Stimulated activated CD4-positive, alpha-beta T cell treated with anti-CD3 and anti-CD28 coated beads, Interleukin-2, amount 100 ng/mL, for 24 hours (primary cell): ENCODE data around the gene CRIM1.

ENCODE experiments used
- DNase-seq, 2 donors: peaks; one replicate each; pipeline ENCODE4 v3.0.0-alpha.2; 2020

Gene CRIM1

DNA sequence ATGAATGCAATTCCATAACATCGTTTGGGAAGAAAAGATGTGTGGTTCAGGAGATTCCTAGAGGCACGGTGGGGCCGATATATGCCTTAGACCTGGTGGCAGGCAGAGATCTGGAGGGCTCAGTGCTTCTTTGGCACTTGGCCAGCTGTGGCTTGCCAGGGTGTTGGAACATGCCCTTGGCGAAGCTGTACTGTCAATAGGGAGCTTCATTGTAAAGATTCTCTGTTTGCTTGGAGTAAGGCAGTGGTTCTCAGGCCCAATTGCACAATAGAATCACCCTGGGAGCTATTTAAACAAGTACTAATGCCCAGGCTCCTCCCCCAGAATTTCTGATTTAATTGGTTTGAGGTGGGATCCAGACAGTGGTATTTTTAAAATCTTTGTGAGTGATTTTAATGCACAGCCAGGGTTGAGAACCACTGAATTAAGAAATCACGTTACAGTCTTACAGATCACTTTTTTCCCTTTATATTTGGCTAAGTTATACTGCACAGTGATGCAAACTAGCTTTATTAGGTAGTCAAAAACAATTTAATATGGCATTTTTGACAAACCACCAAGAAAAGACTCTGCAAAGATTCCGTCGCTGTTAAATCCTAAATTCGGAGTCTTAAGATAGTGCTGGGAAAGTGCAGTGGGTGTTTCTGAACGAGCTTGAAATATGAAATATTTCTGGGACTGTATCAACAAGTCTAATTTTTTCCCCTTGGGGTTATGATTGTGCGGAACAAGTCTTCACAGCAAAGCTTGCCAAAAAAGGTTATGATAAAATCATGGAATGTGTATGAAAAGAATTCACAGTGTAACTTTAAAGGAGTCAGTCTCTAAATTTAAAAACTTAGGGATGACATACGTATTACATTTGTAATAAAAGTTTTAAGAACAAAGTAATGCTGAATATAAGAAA is 78.0 kb downstream of the CRIM1 start:
- no peak for DNase-seq

DNA sequence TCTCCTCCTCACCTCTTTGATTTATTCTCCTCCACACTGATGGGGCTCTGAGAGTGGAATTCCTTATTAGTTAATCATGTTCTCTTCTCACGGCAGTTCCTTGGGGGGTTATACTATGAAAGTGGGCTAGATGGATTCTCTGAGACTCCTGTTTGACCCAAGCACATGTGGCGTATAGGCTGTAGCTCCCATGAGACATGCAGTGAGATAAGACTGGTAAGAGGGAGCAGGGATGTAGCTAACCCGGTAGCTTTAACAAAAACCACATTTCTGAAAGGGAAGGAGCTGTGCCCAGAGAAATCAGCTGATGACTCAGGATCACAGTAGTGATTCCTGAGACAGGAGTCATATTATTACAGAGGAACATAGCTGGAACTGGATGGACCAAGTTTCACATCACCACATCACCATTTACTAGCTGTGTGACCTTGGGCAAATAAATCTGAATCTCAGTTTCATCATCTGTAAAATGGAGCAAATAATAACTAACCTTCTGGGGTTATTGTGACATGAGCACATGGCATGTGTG is 82.9 kb downstream of the CRIM1 start:
- DNase-seq, result no peak

DNA sequence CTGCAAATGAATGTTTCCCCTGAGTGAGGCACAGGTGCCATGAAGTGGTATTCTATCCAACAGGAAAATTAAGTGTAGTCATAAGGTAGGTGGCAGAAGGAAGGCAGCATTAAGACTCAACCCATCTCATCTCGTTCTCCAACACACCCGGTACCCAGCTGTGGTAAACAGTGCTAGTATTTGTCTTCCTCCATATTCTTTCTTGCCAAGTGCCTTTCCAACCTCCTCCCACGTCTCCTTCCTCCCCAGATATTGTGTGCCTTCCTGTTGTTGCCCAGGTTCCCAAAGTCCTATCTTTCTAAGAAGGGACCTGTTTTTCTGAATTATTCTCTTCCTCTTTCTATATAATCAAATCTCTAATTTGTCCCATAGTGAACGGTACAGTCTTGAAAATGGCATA is 83.5 kb downstream of the CRIM1 start:
- no peak for DNase-seq

DNA sequence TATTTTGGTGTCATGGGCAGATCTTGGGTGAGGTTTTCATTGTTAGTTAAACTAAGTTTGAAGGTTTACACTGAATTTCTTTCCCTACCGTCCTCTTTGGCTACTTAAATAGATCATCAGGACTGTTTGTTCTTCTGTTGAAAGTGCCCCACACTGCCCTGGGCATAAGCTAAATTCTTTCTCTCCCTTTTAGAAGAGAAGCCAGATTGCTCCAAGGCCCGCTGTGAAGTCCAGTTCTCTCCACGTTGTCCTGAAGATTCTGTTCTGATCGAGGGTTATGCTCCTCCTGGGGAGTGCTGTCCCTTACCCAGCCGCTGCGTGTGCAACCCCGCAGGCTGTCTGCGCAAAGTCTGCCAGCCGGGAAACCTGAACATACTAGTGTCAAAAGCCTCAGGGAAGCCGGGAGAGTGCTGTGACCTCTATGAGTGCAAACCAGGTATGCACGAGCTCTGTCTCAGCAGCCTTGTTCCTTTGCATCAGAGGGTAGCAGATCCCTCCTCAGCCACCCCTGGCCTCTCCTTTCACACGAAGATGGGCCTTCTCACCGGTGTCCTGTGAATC is 85.6 kb downstream of the CRIM1 start:
- DNase-seq, result no peak

DNA sequence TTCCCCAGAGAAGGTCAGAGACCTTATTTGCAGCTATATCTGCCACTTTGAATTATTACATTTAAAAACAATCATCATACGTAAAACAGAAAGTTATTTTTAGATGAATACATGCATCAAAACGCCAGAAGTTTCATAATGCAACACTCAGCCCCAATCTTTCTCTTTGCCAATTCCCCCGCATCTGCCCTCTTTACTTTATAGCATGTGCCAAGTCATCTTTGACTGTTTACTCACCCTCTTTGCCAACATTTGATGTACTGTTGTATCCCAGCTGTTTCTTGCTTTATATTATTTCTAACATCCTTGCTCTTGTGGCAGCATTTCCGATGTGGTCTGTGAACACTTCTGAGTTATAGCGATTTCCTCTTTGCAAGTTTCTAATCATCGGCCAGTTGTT is 86.2 kb downstream of the CRIM1 start:
- no peak for DNase-seq

DNA sequence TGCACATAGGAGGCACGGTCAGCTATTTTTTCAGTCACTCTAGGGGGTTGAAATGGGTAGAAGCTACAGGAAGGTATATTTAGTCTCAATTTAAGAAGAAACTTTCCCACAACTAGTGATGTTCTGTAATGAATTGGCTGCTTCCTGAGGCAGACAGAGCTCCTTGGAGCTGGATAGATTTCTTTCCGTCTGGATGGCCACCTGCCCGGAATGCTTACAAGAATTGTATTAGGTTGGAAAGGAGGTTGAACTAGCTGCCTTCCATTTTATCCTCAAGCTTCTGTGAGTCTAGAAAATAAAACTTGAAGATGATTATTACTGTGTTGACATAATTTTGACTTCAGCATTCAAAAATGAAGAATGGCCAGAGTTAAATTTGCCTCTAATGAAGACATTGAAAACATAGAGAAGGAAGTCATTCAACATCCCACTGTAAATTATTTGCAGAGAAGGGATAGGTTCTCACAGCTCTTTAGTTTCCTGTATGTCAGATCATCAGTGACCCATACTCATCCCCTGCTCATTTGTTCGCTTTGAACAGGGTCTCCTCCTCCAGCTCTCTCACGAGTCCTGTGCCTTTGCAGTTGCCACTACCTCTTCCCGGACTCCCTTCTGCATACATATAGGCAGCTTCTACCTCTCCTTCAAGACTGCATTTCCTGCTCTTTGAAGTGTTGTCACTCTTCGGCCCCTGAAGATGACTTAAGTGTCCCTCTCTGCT is 88.8 kb downstream of the CRIM1 start:
- DNase-seq, result no peak

DNA sequence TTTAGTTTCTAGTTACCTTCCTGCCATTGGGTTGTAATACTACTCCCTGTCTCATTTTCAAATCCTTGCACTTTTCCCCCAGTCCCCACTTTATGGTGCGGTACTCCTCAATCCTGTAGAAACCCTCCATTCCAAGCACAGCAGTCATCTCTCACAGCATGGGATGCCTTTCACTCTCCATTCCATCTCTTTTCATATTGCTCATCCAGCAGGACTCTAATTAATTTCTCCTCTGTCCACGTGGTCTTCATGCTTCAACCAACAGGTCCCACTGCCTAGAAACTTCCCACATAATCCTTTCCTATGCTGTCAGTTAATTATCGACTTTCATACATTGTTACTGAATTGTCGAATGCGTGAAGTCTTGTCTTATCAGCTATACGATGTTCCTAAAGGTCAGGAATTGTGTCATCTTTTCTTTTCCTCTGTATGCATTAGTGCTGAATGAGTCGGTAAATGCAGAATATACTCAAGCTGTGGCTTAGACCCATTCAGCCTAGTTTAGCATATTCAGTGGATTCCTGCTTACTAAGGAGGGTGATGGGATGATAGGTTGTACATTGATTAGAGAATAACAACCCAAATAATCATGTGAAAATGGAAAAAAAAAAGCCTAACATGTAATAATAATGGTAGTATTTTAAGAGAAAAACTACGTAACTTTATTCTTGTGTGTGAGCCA is 89.7 kb downstream of the CRIM1 start:
- DNase-seq, result no peak

DNA sequence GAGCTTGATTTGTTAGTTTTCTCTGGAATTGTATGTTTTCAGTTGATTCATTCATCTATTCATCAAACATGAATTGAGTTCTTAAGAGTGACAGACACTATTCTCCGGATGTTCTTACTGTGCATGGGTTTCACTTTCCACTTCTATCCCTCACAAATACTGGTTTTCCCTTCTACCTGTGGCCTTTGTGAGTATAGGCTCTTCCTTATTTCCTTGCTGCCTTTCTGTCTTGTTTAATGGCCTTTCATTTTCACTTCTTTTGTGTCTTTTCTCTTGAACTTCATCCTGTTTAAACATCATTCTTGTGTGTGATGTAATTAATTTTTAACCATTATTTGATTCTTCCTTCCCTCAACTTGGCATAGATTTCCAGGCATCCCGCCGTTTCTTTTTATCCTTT is 90.7 kb downstream of the CRIM1 start:
- no peak for DNase-seq

DNA sequence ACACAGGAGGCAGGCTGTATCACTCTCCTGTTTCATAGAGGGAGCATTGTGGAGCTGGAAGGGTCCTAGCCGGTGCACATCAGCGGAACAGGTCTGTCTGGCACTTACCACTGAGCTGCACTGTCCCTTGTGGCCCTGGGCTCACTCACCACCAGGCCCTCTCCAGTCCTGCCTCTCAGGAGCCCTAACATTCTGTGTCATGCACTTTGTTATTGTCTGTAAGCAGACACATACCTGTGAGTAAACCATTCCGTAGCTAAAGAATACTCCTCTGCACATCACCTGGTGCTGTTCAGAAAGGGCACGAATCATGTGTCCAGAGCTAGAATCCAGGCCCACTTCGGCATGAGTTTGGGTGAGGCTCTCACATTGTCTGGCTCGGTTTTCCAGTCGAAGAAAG is 93.6 kb downstream of the CRIM1 start:
- DNase-seq, result no peak

DNA sequence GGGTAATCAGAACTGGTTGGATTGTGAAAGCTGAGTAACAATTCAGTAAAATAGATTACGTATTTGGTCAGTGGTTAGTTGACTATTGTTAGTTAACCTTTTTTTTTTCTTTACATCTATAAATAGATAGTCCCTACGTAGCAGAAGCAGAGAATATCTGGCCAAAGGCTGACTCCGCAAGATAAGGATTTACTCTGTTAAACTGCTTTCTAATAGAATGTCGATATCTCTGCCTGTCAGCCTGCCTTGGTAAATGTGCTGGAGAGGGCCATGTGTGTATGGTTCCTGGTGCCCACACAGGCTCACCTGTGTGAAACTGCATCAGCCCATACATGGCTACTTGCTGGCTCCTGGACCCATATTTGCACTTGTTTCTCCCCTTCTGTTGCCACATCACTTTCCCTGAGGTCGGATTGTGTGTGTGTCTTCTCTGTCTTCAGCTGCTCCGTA is 94.4 kb downstream of the CRIM1 start:
- DNase-seq, result no peak

DNA sequence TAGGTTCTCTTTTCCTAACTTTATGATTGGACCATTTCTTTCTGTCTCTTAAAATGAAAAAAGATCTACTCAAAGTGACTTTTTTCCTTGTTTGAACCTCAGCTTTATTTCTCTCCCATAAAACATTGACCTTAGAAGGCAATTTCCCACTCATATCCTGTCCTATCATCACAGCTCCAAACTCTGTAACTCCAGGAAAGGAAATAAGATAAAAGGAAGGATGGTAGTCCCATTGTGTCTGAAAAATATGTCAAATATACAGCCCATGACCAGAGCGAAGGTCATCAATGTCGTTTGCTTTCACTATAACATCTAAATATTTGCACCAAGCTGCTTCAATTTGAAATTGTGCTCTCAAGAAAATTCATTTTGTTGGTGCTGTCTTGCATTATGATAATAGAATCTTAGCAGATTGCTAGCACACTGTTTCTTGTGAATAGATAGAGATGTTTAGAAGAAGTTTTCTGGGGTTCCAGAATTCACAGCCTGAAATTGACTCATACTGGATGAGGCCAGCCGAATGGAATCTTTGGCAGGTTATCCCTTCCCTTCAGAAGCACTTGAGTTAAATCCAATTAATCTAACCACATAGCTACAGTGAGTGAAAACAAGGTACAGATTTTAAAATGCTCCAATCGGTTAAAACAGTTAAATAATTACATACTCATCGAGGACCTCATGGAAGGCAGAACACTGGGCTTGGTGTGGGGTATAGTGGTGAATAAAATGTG is 95.1 kb downstream of the CRIM1 start:
- DNase-seq, result no peak

DNA sequence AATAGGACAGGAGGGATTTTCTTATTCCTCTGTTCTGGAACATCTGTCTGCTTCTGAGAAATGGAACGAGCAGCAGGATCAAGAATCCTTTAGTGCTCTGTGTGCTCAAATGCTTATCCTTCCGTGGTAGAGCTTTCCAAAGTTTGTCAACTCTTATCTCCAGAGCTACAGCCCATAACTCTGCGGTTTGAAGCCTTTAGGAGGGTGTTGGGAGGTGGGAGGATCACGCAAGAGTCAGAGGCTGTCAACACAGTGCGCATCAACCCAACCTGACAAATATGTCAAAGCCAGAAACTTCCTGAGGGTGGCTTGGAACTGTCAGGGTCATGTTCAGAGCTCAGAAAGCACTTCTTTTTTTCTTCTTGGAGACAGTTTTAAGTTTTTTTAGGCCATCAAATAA is 95.9 kb downstream of the CRIM1 start:
- DNase-seq, result no peak

DNA sequence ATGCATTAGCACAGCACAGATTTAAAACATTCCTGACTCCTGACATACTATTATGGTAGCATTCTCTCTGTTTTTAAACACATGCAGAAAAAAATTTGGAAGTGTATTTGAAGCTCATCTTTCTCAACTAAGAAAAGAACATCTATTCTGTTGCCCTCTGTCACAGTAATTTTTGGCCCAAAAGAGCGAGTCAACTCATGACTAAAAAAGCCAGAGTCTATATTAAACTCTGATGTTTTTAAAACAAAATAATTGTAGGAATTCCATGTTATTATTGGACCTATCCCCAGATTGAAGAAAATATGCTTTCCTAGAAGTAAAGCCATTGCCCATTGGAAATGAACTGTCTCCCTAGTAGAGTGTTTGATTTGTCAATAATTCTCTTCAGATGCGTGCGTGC is 96.7 kb downstream of the CRIM1 start:
- no peak for DNase-seq

DNA sequence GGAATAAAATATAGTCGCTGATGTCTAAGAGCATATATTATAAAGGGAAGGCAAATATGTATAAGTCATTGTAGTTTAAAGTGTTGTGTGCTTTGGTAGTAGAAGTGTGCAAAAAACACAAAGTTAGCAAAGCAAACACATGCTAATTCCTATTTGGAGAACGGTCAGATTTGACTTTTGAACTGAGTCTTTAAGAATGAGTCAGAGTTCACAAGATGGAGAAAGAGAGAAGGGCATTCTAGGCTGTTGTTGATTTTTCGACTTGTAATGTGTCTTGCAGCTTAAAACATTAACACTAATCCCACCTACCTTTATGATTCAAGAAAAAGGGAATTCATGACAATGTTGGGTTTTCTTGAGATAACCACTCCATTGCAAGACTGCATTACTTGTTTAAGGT is 98.1 kb downstream of the CRIM1 start:
- no peak for DNase-seq

DNA sequence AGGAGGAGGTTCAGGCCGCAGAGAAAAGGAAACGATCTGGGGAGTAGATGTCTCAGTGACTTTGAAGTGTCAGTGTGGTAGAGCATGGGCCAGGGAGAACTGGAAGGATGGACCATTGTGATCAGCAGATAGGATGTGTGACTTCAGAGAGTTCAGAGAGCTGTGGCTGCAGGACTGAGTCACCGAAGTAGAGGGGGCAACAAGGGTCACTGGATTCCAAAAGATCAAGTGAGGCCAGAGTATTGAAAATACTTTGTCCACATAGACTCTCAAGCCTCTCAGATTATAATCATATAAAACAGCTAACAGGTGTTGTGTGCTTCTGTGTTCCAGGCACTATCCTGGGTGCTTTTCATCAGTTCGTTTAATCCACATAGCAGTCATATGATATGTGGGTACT is 99.4 kb downstream of the CRIM1 start:
- no peak for DNase-seq

DNA sequence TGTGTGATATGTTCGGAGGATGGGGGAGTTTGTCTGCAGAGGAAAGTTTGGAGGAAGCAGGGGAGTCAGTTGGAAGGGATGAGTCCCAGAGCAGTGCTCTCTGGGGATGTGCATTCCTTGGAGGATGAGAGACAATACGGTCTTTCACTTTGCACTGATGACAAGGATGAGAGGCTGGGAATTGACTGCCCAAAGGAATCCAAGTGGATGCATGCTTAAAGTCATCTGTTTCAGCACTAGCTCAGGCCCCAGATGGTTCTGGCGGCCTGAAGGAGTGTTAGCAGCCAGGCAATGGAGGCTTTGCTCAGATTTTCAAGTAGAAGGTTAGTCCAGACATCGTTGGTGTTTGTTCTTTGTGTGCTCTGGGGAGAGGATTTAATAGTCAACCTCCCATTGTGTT is 100.2 kb downstream of the CRIM1 start:
- DNase-seq, result no peak

DNA sequence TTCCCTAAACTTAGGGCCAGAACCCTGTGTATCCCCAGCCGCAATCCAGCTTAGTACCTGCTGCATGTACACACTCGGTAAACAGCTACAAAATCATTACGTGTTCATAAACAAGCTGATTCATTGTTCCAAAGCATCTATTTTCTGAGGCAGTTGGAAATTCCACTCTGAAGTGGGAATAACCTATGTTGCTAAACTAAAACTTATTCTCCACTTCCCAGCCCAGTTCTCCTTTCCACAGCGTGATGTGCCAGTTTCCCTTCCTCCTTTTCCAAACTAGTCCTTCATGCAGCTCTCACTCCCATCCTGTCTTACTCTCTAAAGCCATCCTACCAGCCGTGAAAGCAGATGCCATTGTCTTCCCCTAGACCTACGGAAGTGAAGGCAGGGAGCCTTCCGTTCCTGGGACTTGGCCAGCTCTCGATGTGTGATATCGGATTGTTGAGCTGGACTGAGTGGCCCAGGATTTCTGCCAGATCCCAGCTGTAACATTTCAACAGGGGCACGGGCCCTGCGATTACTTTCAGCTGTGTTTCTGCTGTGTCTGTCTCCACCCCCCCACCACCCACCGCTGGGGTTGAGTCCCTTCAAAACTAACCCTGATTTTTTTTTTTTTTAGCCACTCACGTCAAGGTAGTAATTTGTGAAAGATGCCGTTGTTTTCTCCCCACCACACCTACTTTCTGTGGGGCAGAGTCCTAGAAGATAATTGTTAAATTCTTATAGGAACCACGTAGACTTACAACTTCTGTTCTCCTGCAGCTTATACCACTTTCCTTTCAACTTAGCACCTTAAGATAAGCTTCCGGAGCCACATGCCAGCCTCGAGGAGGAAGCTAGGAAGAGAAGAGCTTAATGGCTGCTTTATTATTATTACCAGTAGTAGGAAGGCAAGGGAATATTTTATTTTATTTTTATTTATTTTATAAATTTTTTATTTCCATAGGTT is 100.9 kb downstream of the CRIM1 start:
- no peak for DNase-seq

DNA sequence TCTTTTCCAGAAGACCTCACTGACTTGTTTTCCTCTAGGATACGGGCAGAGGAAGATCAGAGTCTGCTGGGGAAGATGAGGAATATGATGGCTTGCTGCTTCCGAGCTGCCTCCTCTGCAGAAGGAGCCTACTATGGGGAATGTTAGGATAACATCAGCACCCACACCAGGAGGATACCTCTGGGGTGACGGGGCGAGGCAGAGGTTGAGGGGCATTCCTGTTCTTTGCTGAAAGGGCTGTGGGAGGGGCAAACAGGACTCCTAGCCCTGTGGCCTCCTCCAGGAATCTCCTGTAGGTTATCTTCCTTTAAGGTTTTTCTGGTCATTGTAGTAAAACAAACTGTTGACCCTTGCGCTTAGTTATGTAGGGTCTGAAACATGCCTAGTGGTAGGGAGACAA is 102.5 kb downstream of the CRIM1 start:
- DNase-seq, result no peak

DNA sequence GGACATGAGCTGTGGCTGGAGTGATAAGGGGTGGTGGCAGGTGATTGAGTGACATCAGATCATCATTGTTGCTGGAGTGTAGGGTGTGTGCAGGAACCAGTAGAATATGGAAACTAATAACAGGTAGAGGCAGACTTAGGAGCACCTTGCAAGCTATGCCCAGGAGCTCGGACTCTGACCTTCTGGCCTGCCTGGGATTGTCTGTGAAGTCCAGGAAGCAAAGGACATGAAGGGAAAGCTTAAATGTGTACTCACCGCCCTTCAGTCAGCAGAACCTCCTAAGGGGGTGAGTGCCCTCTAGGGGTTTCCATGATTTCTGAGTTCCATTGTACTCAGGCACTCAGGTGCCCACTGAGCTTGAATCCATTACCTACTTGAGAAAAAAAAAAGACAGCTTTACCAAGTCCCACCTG is 104.2 kb downstream of the CRIM1 start:
- no peak for DNase-seq

DNA sequence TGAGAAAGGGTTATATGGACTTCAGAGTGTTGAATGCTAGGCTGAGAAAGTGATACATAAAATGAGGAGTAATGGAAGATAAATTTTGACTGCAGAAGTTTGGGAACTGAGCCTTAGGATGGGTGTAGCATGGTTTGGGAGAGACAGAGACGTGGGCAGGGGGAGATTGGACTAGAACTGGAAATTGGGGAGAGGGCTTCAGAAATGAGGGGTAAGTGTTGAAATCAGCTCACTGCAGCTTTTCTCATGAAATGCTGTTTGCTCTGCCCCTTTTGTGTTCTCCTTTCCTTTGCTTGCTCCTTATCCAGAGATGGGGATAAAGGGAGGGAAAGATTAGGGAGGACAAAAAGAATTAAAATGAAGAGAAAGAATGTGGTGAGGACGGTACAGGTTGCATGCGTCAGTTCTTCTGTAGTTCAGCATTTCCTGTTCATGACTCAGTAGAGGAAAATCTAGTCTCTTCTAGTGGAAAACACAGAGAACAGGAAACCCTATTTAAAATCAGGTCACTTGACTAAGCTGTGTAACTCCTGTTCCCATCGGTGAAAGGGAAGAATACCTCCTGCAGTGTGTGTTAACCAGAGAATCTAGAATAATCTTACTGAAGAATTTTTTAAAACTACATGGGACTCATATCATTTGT is 105.6 kb downstream of the CRIM1 start:
- DNase-seq, result no peak
